ENCODE data around the gene LIFR. TPM values are rescaled to one million over a fixed set of nuclear protein-coding genes. Genes with fewer than 3 reads are reported as not detected.

Gene LIFR
- total and polyA plus RNA-seq, 12 donors = 6.0 to 58.8 (median 41.8) TPM

DNA sequence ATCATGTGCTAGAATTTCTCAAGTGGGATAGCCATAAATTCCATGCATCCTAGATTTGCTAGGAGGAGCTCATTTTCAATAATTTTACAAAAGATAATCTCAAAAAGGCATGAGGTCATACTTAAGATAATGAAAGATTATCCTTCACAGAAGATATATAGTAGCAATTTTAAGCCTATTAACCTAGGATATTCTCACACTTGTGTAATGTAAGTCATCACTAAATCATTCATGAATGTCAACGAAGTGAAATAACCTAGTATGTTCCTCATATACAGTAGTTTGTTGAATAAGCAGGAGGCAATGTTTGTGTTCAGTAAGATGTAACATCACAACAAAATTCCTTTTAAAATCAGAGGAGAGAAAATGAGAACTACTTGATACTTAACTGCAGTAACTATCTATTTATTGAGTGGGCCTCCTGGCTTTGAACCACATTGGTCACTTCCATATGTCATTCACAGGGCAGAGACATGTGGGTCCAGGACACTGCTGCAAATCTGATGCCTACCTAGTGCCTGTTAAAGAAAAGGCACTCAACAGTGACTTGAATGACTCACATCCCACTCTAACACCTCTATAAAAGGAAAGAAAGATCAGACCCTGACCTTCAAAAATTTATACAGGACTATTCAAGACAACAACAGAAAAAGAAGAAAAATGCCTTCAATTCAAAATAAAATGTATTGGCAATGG, 8.2 kb downstream of the LIFR start:
- intact Hi-C loops (cut with DNase I) = loop anchor here in 2 of 10 donors (10.0 kb wide), 1 partner anchor 103 kb away; no protein-coding TSS in a partner anchor
- Histone ChIP-seq H3K4me3 (no peak overlapping the region), H3K4me1 (peaks cover 0 to 95% (median 53%) of the 10 kb centered on the region in 9 donors), H3K27me3 (peaks cover 0 to 12% (median 0%) of the 10 kb centered on the region in 7 donors), H3K36me3 (no peaks in the 10 kb centered on the region), H3K27ac (peak overlapping the region in 8 of 10 donors; percentile 24 to 64 (median 48)), H3K9me3 (no peaks in the 10 kb centered on the region)
- ATAC-seq = peak in 7 of 8 donors; percentile 54 to 87 (median 63)
- TF ChIP-seq, protein P1, sequence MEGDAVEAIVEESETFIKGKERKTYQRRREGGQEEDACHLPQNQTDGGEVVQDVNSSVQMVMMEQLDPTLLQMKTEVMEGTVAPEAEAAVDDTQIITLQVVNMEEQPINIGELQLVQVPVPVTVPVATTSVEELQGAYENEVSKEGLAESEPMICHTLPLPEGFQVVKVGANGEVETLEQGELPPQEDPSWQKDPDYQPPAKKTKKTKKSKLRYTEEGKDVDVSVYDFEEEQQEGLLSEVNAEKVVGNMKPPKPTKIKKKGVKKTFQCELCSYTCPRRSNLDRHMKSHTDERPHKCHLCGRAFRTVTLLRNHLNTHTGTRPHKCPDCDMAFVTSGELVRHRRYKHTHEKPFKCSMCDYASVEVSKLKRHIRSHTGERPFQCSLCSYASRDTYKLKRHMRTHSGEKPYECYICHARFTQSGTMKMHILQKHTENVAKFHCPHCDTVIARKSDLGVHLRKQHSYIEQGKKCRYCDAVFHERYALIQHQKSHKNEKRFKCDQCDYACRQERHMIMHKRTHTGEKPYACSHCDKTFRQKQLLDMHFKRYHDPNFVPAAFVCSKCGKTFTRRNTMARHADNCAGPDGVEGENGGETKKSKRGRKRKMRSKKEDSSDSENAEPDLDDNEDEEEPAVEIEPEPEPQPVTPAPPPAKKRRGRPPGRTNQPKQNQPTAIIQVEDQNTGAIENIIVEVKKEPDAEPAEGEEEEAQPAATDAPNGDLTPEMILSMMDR (IDR thresholded peaks at IDR 0.05) = no peak
- DNase-seq = no peak
- 48 to 51% methylated on average over 1 of the region's 1 CpG for WGBS, 2 donors

DNA sequence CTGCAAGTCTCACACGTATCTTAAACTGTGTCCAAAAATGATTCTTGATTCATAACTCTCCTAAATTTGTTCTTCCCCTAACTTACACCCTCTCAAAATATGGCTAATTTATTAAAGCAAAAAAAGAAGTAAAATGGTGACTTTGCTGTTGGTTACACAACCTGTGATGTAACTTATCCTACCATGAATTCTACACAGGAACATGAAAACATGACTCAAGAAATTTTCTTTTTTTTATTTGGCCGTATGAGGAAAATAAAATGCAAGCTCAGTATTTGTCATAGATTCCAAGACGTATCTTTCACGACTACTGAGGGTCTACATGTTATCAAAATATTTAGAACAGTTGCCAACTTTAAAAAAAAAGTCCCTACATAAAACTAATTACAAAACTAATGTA, 9.2 kb downstream of the LIFR start:
- H3K27me3 ChIP-seq = peaks cover 0 to 3% (median 0%) of the 10 kb centered on the region in 7 donors
- no peaks in the 10 kb centered on the region for H3K36me3 ChIP-seq
- peaks cover 0 to 95% (median 48%) of the 10 kb centered on the region in 9 donors for H3K4me1 ChIP-seq
- TF ChIP-seq, protein P1 (IDR thresholded peaks at IDR 0.05) = no peak
- H3K4me3 ChIP-seq = no peak overlapping the region
- WGBS, 2 donors = 55 to 60% methylated on average over 4 of the region's 4 CpGs
- ATAC-seq (no peak), DNase-seq (no peak)
- H3K27ac ChIP-seq = peak overlapping the region in 5 of 10 donors; percentile 18 to 54 (median 41)
- no peaks in the 10 kb centered on the region for H3K9me3 ChIP-seq
- intact Hi-C loops (cut with DNase I) = loop anchor here in 2 of 10 donors (10.0 kb wide), 1 partner anchor 102 kb away; no protein-coding TSS in a partner anchor

DNA sequence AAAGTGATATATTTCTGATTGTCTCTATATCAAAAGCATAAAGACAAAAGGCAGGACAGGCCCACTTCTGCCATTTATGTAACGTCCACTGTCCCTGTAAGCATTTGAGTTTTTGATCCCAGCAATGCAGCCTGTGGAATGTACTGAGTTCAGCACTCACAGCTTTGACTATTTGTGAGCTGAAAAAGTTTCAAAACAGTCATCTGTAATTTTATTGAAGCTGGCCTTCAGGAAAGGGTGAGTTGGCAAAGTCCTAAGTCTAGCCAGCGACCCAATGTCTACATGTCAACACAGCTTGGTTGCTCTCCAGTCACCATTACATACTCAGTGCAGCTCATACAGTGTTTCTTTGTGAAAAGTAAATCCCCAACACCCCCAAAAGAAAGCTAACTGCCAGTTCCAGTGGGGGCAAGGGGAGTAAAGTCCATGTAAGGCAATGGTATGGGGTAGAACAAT, 9.7 kb downstream of the LIFR start:
- intact Hi-C loops (cut with DNase I) = loop anchor here in 2 of 10 donors (10.0 kb wide), 1 partner anchor 102 kb away; no protein-coding TSS in a partner anchor
- Histone ChIP-seq H3K4me3 (no peak overlapping the region), H3K27me3 (no peaks in the 10 kb centered on the region), H3K36me3 (no peaks in the 10 kb centered on the region), H3K4me1 (peaks cover 0 to 95% (median 42%) of the 10 kb centered on the region in 9 donors), H3K9me3 (no peaks in the 10 kb centered on the region), H3K27ac (peak overlapping the region in 3 of 10 donors; percentile 18 to 29 (median 23))
- no peak for DNase-seq
- ATAC-seq = peak in 2 of 8 donors; percentile 24 to 37
- TF ChIP-seq, protein P1 (IDR thresholded peaks at IDR 0.05) = no peak
- 34 to 52% methylated on average over 2 of the region's 2 CpGs for WGBS, 2 donors

DNA sequence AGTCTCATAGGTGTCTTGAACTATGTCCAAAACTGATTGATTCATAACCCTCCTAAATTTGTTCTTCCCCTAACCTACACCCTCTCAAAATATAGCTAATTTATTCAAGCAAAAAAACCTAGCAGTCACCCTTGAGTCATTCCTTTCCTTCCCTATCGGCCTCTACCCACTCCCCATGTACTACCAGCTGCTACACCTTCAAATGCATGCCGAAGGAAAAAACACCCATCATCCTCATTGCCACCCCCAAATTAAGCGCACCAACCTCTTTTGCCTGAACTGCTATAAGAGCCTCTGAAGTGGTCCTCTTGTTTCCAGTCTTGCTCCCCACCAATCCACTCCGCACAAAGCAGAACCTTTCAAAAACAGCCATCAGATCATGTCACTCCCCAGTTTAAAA, 12.6 kb downstream of the LIFR start:
- Histone ChIP-seq H3K27ac (no peak overlapping the region), H3K27me3 (no peaks in the 10 kb centered on the region), H3K36me3 (no peaks in the 10 kb centered on the region), H3K4me1 (peaks cover 6 to 97% (median 53%) of the 10 kb centered on the region in 9 donors), H3K9me3 (no peaks in the 10 kb centered on the region), H3K4me3 (no peak overlapping the region)
- TF ChIP-seq, protein P1 (IDR thresholded peaks at IDR 0.05) = no peak
- 96 to 97% methylated on average over 4 of the region's 4 CpGs for WGBS, 2 donors
- ATAC-seq = no peak
- intact Hi-C loops (cut with DNase I) = loop anchor here in 2 of 10 donors (10.0 kb wide), 1 partner anchor 99 kb away; no protein-coding TSS in a partner anchor
- no peak for DNase-seq
